ENCODE measurements around the gene UBD.

GRCh38 chr6:29584821-29585220 lies 25.3 kb upstream of the UBD start, which contains the start of gene OR2H2:
- TF ChIP-seq CTCF (IDR thresholded peaks at IDR 0.05) (no peak), EZH2phosphoT487 (IDR thresholded peaks at IDR 0.05) (no peak)

All from neural progenitor cell (in vitro differentiated cells).